ENCODE data around the gene RBM47. TPM values are rescaled to one million over a fixed set of nuclear protein-coding genes. Genes with fewer than 3 reads are reported as not detected.

Gene RBM47
- total and polyA plus RNA-seq, 9 of the 15 experiments (the other 6 are each of a cell fraction or from before 2014, with no cell fraction given) = 1.4 to 6.4 (median 3.3) TPM

GRCh38 chr4:40628888-40629287 lies 776 bp downstream of the RBM47 start:
- Histone ChIP-seq H3K79me2 (ENCODE audit: control insufficient read depth, insufficient read depth, low read length) (no peaks in the 10 kb centered on the region), H3K36me3 (ENCODE audit: control insufficient read depth, insufficient read depth, low read length) (no peaks in the 10 kb centered on the region), H3K9me1 (ENCODE audit: control insufficient read depth, insufficient read depth, low read length) (no peaks in the 10 kb centered on the region), H3K9me3 (replicated peaks; ENCODE audit: control insufficient read depth, insufficient read depth, low read depth, low read length) (no peaks in the 10 kb centered on the region; the same call in 1 of the 2 replicates), H3K4me2 (ENCODE audit: insufficient read depth, low read length) (no peak overlapping the region), H3K9ac (ENCODE audit: insufficient read depth in 1 of 2, low read depth in 2 of 2, low read length in 2 of 2) (no peak overlapping the region), H2AFZ (ENCODE audit: low read depth, low read length) (no peak overlapping the region), H4K20me1 (replicated peaks; ENCODE audit: control insufficient read depth, insufficient read depth, low read length) (no peaks in the 10 kb centered on the region), H3K27me3 (ENCODE audit: control insufficient read depth in 2 of 2, insufficient read depth in 2 of 2, low read length in 2 of 2) (peaks cover 35 to 36% of the 10 kb centered on the region in 2 experiments; a peak in 4 of 5 replicates), H3K4me1 (replicated peaks in 1 of 2; ENCODE audit: control insufficient read depth in 2 of 2, insufficient read depth in 2 of 2, low read length in 2 of 2) (peaks cover 0 to 8% of the 10 kb centered on the region in 2 experiments; a peak in 1 of 5 replicates), H3K4me3 (no peak overlapping the region), H3K27ac (ENCODE audit: extremely low read depth, low read depth, low read length) (no peak overlapping the region)
- POLR2A ChIA-PET = no interaction called here
- in situ Hi-C loops (cut with MboI) = no loop called here
- DNase-seq (ENCODE audit: extremely low read depth in 1 of 4, low spot score in 3 of 4) (no peak), FAIRE-seq (peak; percentile 85), ATAC-seq (no peak)
- no TSS peak for BruUV-seq (replicated peaks)
- CTCF ChIA-PET (ENCODE audit: low intra/inter-chr PET ratio) = no interaction called here
- intact Hi-C loops (cut with micrococcal nuclease) = no loop called here
- WGBS (ENCODE audit: insufficient coverage, low coverage, missing lambda C conversion rate) = 3% methylated on average over 5 of the region's 6 CpGs
- no peak for TF ChIP-seq FOXA1 (IDR thresholded peaks at IDR 0.05; ENCODE audit: borderline replicate concordance)
- TF ChIP-seq NKRF (IDR thresholded peaks at IDR 0.05; ENCODE audit: borderline replicate concordance) = no peak
- TF ChIP-seq ZNF696 (CRISPR knock-in tag; conservative IDR thresholded peaks at IDR 0.05) = no peak
- TF ChIP-seq SMAD4 (CRISPR knock-in tag; conservative IDR thresholded peaks at IDR 0.05) = no peak
- TF ChIP-seq CEBPB (tag; IDR thresholded peaks at IDR 0.05) = no peak
- no peak for TF ChIP-seq POLR2H (tag; IDR thresholded peaks at IDR 0.05; ENCODE audit: low read depth)
- no peak for TF ChIP-seq CC2D1A (IDR thresholded peaks at IDR 0.05)
- TF ChIP-seq, protein P1, sequence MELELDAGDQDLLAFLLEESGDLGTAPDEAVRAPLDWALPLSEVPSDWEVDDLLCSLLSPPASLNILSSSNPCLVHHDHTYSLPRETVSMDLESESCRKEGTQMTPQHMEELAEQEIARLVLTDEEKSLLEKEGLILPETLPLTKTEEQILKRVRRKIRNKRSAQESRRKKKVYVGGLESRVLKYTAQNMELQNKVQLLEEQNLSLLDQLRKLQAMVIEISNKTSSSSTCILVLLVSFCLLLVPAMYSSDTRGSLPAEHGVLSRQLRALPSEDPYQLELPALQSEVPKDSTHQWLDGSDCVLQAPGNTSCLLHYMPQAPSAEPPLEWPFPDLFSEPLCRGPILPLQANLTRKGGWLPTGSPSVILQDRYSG (tag; conservative IDR thresholded peaks at IDR 0.05; ENCODE audit: low read depth) = no peak
- no peak for TF ChIP-seq ZNF12 (CRISPR knock-in tag; IDR thresholded peaks at IDR 0.05)
- TF ChIP-seq, protein P2, sequence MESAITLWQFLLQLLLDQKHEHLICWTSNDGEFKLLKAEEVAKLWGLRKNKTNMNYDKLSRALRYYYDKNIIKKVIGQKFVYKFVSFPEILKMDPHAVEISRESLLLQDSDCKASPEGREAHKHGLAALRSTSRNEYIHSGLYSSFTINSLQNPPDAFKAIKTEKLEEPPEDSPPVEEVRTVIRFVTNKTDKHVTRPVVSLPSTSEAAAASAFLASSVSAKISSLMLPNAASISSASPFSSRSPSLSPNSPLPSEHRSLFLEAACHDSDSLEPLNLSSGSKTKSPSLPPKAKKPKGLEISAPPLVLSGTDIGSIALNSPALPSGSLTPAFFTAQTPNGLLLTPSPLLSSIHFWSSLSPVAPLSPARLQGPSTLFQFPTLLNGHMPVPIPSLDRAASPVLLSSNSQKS (CRISPR knock-in tag; IDR thresholded peaks at IDR 0.05) = no peak
- TF ChIP-seq, protein P3, sequence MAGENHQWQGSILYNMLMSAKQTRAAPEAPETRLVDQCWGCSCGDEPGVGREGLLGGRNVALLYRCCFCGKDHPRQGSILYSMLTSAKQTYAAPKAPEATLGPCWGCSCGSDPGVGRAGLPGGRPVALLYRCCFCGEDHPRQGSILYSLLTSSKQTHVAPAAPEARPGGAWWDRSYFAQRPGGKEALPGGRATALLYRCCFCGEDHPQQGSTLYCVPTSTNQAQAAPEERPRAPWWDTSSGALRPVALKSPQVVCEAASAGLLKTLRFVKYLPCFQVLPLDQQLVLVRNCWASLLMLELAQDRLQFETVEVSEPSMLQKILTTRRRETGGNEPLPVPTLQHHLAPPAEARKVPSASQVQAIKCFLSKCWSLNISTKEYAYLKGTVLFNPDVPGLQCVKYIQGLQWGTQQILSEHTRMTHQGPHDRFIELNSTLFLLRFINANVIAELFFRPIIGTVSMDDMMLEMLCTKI (IDR thresholded peaks at IDR 0.05; ENCODE audit: partially characterized antibody) = no peak
